ENCODE measurements around the gene ANKRD13B. TPM values are rescaled to one million over a fixed set of nuclear protein-coding genes. Genes with fewer than 3 reads are reported as not detected.

The ANKRD13B gene
- total and polyA plus RNA-seq, 2 donors (not counting 1 experiment from before 2014, with no cell fraction given), result 1.6 to 2.8 TPM

GRCh38 chr17:29581583-29582253, 11.2 kb upstream of the ANKRD13B start:
- peak; percentile 11 for DNase-seq
- no peak overlapping the region for H3K4me3 Mint-ChIP-seq
- no peak overlapping the region for H3K9ac ChIP-seq (ENCODE audit: low read length)
- ChIA-PET CTCF (interaction anchor here (0.5 to 24.3 kb wide), 10 partner anchors 11 to 439 kb away, joined by 3 to 336 read pairs (median 6); partner anchors contain the start of genes ANKRD13B and SSH2), POLR2A (interaction anchor here (0.5 to 4.4 kb wide), 3 partner anchors 10 to 350 kb away, joined by 3 to 18 read pairs (median 4); partner anchors contain the start of gene ANKRD13B)
- H4K20me1 ChIP-seq (ENCODE audit: control insufficient read depth, insufficient read depth, low read length, poor library complexity, severe bottlenecking), result peaks cover 42% of the 10 kb centered on the region
- H3K9me3 Mint-ChIP-seq (ENCODE audit: insufficient read depth), result no peaks in the 10 kb centered on the region
- no peak for ATAC-seq (ENCODE audit: low read depth)
- peaks cover 39% of the 10 kb centered on the region for H3K4me1 Mint-ChIP-seq
- peaks cover 0 to 49% of the 10 kb centered on the region in 2 experiments for H3K36me3 ChIP-seq (replicated peaks in 1 of 2; ENCODE audit: control extremely low read depth in 1 of 2, control insufficient read depth in 1 of 2, extremely low read depth in 1 of 2, insufficient read depth in 2 of 2, low read length in 1 of 2)
- H3K27ac ChIP-seq (ENCODE audit: low read length in 2 of 2), result no peak overlapping the region
- intact Hi-C loops (cut with micrococcal nuclease), result loop anchor here (2.0 kb wide), 1 partner anchor 349 kb away; the partner anchor contains the start of gene SSH2
- no peak overlapping the region for H3K27ac Mint-ChIP-seq
- TF ChIP-seq EZH2 (IDR thresholded peaks at IDR 0.05; ENCODE audit: borderline replicate concordance, insufficient read depth, low read depth, low read length, poor library complexity, severe bottlenecking) (no peak), CTCF (IDR thresholded peaks at IDR 0.05) (no peak)
- peaks cover 59% of the 10 kb centered on the region for H3K79me2 ChIP-seq (ENCODE audit: control insufficient read depth, insufficient read depth, low read length)
- H3K4me2 ChIP-seq (replicated peaks; ENCODE audit: low read depth, low read length, poor library complexity, severe bottlenecking), result no peak overlapping the region
- H3K9me3 ChIP-seq (ENCODE audit: control extremely low read depth in 1 of 3, control insufficient read depth in 2 of 3, insufficient read depth in 1 of 3, low read length in 2 of 3), result no peaks in the 10 kb centered on the region
- H3K27me3 ChIP-seq (replicated peaks in 1 of 4; ENCODE audit: control extremely low read depth in 1 of 4, control insufficient read depth in 3 of 4, insufficient read depth in 4 of 4, low read length in 3 of 4), result no peaks in the 10 kb centered on the region
- WGBS (ENCODE audit: insufficient coverage), result 94% methylated on average over 11 of the region's 20 CpGs
- no peak overlapping the region for H3K4me3 ChIP-seq (ENCODE audit: control extremely low read depth in 1 of 5, extremely low read depth in 1 of 5, insufficient read depth in 1 of 5, low read depth in 2 of 5, low read length in 4 of 5)
- H3K27me3 Mint-ChIP-seq, result no peaks in the 10 kb centered on the region
- H3K4me1 ChIP-seq (ENCODE audit: control insufficient read depth in 2 of 2, insufficient read depth in 2 of 2, low read length in 2 of 2), result peaks cover 22 to 24% of the 10 kb centered on the region in 2 donors
- H2AFZ ChIP-seq (ENCODE audit: insufficient read depth, low read depth, low read length, poor library complexity, severe bottlenecking), result no peak overlapping the region

GRCh38 chr17:29582254-29582765, 10.6 kb upstream of the ANKRD13B start:
- TF ChIP-seq CTCF (IDR thresholded peaks at IDR 0.05) (no peak), EZH2 (IDR thresholded peaks at IDR 0.05; ENCODE audit: borderline replicate concordance, insufficient read depth, low read depth, low read length, poor library complexity, severe bottlenecking) (no peak)
- 96% methylated on average over 4 of the region's 10 CpGs for WGBS (ENCODE audit: insufficient coverage)
- no peak overlapping the region for H3K4me3 Mint-ChIP-seq
- DNase-seq (peak; percentile 5), ATAC-seq (ENCODE audit: low read depth) (no peak)
- no peaks in the 10 kb centered on the region for H3K27me3 Mint-ChIP-seq
- no peak overlapping the region for H3K4me2 ChIP-seq (replicated peaks; ENCODE audit: low read depth, low read length, poor library complexity, severe bottlenecking)
- H4K20me1 ChIP-seq (ENCODE audit: control insufficient read depth, insufficient read depth, low read length, poor library complexity, severe bottlenecking), result peaks cover 43% of the 10 kb centered on the region
- peaks cover 0 to 43% of the 10 kb centered on the region in 2 experiments for H3K36me3 ChIP-seq (replicated peaks in 1 of 2; ENCODE audit: control extremely low read depth in 1 of 2, control insufficient read depth in 1 of 2, extremely low read depth in 1 of 2, insufficient read depth in 2 of 2, low read length in 1 of 2)
- no peaks in the 10 kb centered on the region for H3K27me3 ChIP-seq (replicated peaks in 1 of 4; ENCODE audit: control extremely low read depth in 1 of 4, control insufficient read depth in 3 of 4, insufficient read depth in 4 of 4, low read length in 3 of 4)
- H3K9ac ChIP-seq (ENCODE audit: low read length), result no peak overlapping the region
- no peak overlapping the region for H3K27ac ChIP-seq (ENCODE audit: low read length in 2 of 2)
- H3K9me3 Mint-ChIP-seq (ENCODE audit: insufficient read depth), result no peaks in the 10 kb centered on the region
- H3K4me1 ChIP-seq (ENCODE audit: control insufficient read depth in 2 of 2, insufficient read depth in 2 of 2, low read length in 2 of 2), result peaks cover 23 to 30% of the 10 kb centered on the region in 2 donors
- H3K27ac Mint-ChIP-seq, result peak overlapping the region; percentile 10
- no peaks in the 10 kb centered on the region for H3K9me3 ChIP-seq (ENCODE audit: control extremely low read depth in 1 of 3, control insufficient read depth in 2 of 3, insufficient read depth in 1 of 3, low read length in 2 of 3)
- no peak overlapping the region for H2AFZ ChIP-seq (ENCODE audit: insufficient read depth, low read depth, low read length, poor library complexity, severe bottlenecking)
- POLR2A ChIA-PET, result interaction anchor here (4.4 kb wide), 1 partner anchor 10 kb away, joined by 18 read pairs; the partner anchor contains the start of gene ANKRD13B
- peaks cover 65% of the 10 kb centered on the region for H3K79me2 ChIP-seq (ENCODE audit: control insufficient read depth, insufficient read depth, low read length)
- H3K4me3 ChIP-seq (ENCODE audit: control extremely low read depth in 1 of 5, extremely low read depth in 1 of 5, insufficient read depth in 1 of 5, low read depth in 2 of 5, low read length in 4 of 5), result no peak overlapping the region
- CTCF ChIA-PET, result interaction anchor here (8.4 to 24.3 kb wide), 2 partner anchors 10 to 30 kb away, joined by 126 to 336 read pairs; partner anchors contain the start of gene ANKRD13B
- intact Hi-C loops (cut with micrococcal nuclease), result no loop called here
- H3K4me1 Mint-ChIP-seq, result peaks cover 41% of the 10 kb centered on the region
